ENCODE data around the gene SLC35B2.

- TF ChIP-seq GATA2 (IDR thresholded peaks at IDR 0.05; ENCODE audit: low read depth, low read length) = no peak
- no peak for TF ChIP-seq GATA3 (IDR thresholded peaks at IDR 0.05; ENCODE audit: low read depth, low read length)
Measured at GRCh38 chr6:44301106-44301505, 43.8 kb upstream of the SLC35B2 start.
